OCI-LY7 (cell line): ENCODE data around the gene CCDC192. TPM values are rescaled to one million over a fixed set of nuclear protein-coding genes. Genes with fewer than 3 reads are reported as not detected.

Source experiments
- BruUV-seq: library from RNA; stranded (reverse); fragments of 400-500 nt; replicated peaks from 2 replicates; lab custom pipeline; 2021; lab: Mats Ljungman, UMichigan
- CTCF ChIA-PET: fragments of 300-600 bp; sonication (Branson Sonifier 250); formaldehyde crosslinking; loops from one replicate; lab custom pipeline; 2022; ENCODE audit warnings: antibody characterized with exemption; ENCODE audit not compliant: unreplicated experiment; lab: Charles Lee
- POLR2A ChIA-PET: fragments of 300-600 bp; sonication (Branson Sonifier 250); formaldehyde crosslinking; loops from one replicate; lab custom pipeline; 2022; ENCODE audit warnings: antibody characterized with exemption; lab: Charles Lee
- DNase-seq: peaks from one replicate; pipeline ENCODE4 v3.0.0-alpha.2; 2015; ENCODE audit warnings: low spot score
- H2AFZ ChIP-seq: fragments of 200-600 bp; sonication (generic), shearing (Covaris generic); 2 replicates; pipeline ENCODE4 v1.6.1; 2014; ENCODE audit warnings: mild to moderate bottlenecking, antibody characterized with exemption, low read length, moderate library complexity
- H3K27ac ChIP-seq: fragments of 200-600 bp; sonication (generic); 2 replicates; pipeline ENCODE4 v1.5.1; 2014; ENCODE audit warnings: mixed run types, low read depth, mild to moderate bottlenecking, moderate library complexity, low read length, inconsistent platforms; ENCODE audit not compliant: poor library complexity, severe bottlenecking
- H3K36me3 ChIP-seq: fragments of 200-600 bp; sonication (generic); 2 replicates; pipeline ENCODE4 v1.6.1; 2014; ENCODE audit warnings: mild to moderate bottlenecking, antibody characterized with exemption, low read length, moderate library complexity, mixed read lengths; ENCODE audit not compliant: insufficient read depth
- H3K4me1 ChIP-seq: fragments of 200-600 bp; sonication (generic); 2 replicates; pipeline ENCODE4 v1.5.1; 2014; ENCODE audit warnings: mild to moderate bottlenecking, low read length; ENCODE audit not compliant: insufficient read depth, poor library complexity, severe bottlenecking
- H3K4me2 ChIP-seq: fragments of 200-600 bp; sonication (generic); 2 replicates; pipeline ENCODE4 v1.6.1; 2014; ENCODE audit warnings: mild to moderate bottlenecking, low read length
- H3K4me3 ChIP-seq: fragments of 200-600 bp; sonication (generic); 2 replicates; pipeline ENCODE4 v1.5.1; 2014; ENCODE audit warnings: mild to moderate bottlenecking, low read depth, low read length; ENCODE audit not compliant: poor library complexity, severe bottlenecking
- H3K79me2 ChIP-seq: fragments of 200-600 bp; sonication (generic); 2 replicates; pipeline ENCODE4 v1.6.1; 2016; ENCODE audit warnings: low read depth, mild to moderate bottlenecking, low read length, moderate library complexity, mixed read lengths; ENCODE audit not compliant: insufficient read depth
- H3K9me2 ChIP-seq: fragments of 200-600 bp; sonication (generic); 2 replicates; pipeline ENCODE4 v1.6.1; 2016; ENCODE audit warnings: mild to moderate bottlenecking, low read length, mixed read lengths; ENCODE audit not compliant: insufficient read depth
- H3K9me3 ChIP-seq: fragments of 200-600 bp; sonication (generic); 2 replicates; pipeline ENCODE4 v1.6.1; 2014; ENCODE audit warnings: mild to moderate bottlenecking, mixed run types, low read length, mixed read lengths
- H4K20me1 ChIP-seq: fragments of 200-600 bp; sonication (generic); 2 replicates; pipeline ENCODE4 v1.6.1; 2014; ENCODE audit warnings: mild to moderate bottlenecking, antibody characterized with exemption, low read length, moderate library complexity, mixed read lengths; ENCODE audit not compliant: insufficient read depth
- EZH2phosphoT487 ChIP-seq: fragments of 200-600 bp; sonication (generic); IDR thresholded peaks from 2 replicates; pipeline ENCODE4 v1.6.1; 2018; ENCODE audit warnings: low read depth, borderline replicate concordance, mild to moderate bottlenecking, mixed run types, antibody characterized with exemption, low read length, moderate library complexity, mixed read lengths
- intact Hi-C: fragments of 100-400 bp; cut with micrococcal nuclease; formaldehyde crosslinking; loops from one replicate; pipeline ENCODE4 v1.10.0; 2022; ENCODE audit not compliant: unreplicated experiment
- total RNA-seq, 2 experiments: library from RNA; depleted of rRNA in 1 of 2; stranded (reverse); fragments of >200 nt in 1 of 2; shearing (Covaris generic) in 1 of 2; gene quantifications; 2 replicates each; pipeline ENCODE4 v1.2.3, GENCODE V29; 2014 to 2022
- TF ChIP-seq, protein P1 (sequence below): fragments of 200-600 bp; sonication (generic); conservative IDR thresholded peaks from 2 replicates; pipeline ENCODE4 v1.5.1; 2014; ENCODE audit warnings: mild to moderate bottlenecking, antibody characterized with exemption, low read length, moderate library complexity, mixed read lengths

The CCDC192 gene
- total RNA-seq, 2 experiments from 2014 or later = not detected

DNA sequence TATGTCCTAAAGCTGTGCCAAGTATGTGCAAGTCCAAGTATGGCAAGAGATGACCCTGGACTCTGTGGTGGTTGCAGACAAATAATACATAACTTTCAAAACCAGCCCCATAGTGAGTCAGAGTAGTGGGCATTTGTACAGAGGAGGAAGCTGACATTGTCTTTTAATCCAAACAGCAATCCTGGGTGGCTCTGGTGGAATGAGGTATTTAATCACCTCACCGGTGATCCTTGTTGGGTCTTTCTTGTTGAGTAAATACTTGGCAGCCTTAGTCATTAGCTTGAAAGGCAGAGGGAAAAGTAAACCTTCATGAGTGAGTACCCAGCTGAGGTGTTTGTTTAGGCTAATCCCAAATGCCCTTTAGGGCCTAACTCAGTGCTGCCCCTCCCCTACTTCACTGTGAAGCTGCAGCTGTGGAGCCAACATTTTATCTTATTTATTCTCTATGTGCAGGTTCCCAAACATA is 231.6 kb downstream of the CCDC192 start:
- no peak overlapping the region for H3K4me3 ChIP-seq
- H3K9me3 ChIP-seq = no peaks in the 10 kb centered on the region
- POLR2A ChIA-PET = interaction anchor here (1.6 kb wide), 1 partner anchor 10 kb away, joined by 5 read pairs; no protein-coding TSS in a partner anchor
- no peaks in the 10 kb centered on the region for H3K36me3 ChIP-seq
- H3K4me1 ChIP-seq = no peaks in the 10 kb centered on the region
- no TSS peak for BruUV-seq
- no peak for DNase-seq
- intact Hi-C loops = no loop called here
- H4K20me1 ChIP-seq = no peaks in the 10 kb centered on the region
- no peak overlapping the region for H3K4me2 ChIP-seq
- no peak overlapping the region for H2AFZ ChIP-seq
- H3K79me2 ChIP-seq = no peaks in the 10 kb centered on the region
- H3K9me2 ChIP-seq = no peaks in the 10 kb centered on the region
- CTCF ChIA-PET = no interaction called here
- no peak overlapping the region for H3K27ac ChIP-seq
- TF ChIP-seq EZH2phosphoT487 = no peak
- TF ChIP-seq, protein P1, sequence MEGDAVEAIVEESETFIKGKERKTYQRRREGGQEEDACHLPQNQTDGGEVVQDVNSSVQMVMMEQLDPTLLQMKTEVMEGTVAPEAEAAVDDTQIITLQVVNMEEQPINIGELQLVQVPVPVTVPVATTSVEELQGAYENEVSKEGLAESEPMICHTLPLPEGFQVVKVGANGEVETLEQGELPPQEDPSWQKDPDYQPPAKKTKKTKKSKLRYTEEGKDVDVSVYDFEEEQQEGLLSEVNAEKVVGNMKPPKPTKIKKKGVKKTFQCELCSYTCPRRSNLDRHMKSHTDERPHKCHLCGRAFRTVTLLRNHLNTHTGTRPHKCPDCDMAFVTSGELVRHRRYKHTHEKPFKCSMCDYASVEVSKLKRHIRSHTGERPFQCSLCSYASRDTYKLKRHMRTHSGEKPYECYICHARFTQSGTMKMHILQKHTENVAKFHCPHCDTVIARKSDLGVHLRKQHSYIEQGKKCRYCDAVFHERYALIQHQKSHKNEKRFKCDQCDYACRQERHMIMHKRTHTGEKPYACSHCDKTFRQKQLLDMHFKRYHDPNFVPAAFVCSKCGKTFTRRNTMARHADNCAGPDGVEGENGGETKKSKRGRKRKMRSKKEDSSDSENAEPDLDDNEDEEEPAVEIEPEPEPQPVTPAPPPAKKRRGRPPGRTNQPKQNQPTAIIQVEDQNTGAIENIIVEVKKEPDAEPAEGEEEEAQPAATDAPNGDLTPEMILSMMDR = no peak

DNA sequence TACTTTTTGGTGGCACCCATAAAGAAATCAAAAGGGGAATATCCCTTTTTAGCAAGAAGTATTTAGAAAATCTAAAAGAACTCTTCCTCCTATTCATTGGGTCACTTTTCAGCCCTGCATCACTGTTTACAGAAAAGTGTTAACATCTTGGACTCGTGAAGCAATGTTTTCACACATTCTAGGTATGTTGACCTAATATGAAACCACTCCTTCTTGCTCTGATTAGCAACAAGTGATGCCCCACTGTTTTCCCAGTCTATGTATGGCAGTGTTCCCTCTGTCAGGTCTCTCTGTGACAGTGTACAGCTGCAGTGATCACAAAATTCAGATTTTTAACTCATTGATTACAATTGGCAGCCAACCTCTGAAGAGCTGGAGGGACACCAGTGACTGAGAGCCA is 232.2 kb downstream of the CCDC192 start:
- H3K36me3 ChIP-seq = no peaks in the 10 kb centered on the region
- no peak for DNase-seq
- H3K4me1 ChIP-seq = no peaks in the 10 kb centered on the region
- no peaks in the 10 kb centered on the region for H4K20me1 ChIP-seq
- no TSS peak for BruUV-seq
- ChIA-PET POLR2A (no interaction called here), CTCF (no interaction called here)
- no peak overlapping the region for H3K4me2 ChIP-seq
- no peak overlapping the region for H3K4me3 ChIP-seq
- H3K9me2 ChIP-seq = no peaks in the 10 kb centered on the region
- no peak overlapping the region for H3K27ac ChIP-seq
- no peaks in the 10 kb centered on the region for H3K79me2 ChIP-seq
- no peak overlapping the region for H2AFZ ChIP-seq
- TF ChIP-seq, protein P1 = no peak
- no peak for TF ChIP-seq EZH2phosphoT487
- intact Hi-C loops = no loop called here
- H3K9me3 ChIP-seq = no peaks in the 10 kb centered on the region

DNA sequence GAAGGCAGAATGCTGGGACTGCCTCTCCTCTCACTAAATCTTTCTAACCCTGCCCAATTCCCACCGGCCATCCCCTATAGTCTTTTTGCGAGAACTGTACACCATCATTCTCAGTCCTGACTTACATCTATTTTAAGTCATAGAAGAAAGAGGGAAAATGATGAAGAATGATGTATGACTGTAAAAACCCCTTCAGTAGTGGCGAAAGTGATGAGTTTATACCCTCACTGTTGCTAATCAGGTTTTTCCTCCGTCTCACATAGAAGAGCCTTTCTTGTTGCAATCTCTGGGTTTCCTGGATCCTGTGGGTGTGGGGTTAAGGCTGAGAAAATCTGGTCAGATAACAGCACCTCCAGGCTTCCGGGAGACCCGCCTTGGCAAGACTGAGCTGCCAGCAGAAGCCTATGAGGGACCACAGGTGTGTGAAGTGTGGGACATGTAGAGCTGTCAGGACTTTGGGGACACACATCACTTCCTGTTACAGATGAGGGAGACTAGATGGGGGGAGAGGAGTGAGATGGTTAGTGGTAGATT is 233.3 kb downstream of the CCDC192 start:
- H3K27ac ChIP-seq = no peak overlapping the region
- no peaks in the 10 kb centered on the region for H3K4me1 ChIP-seq
- BruUV-seq = no TSS peak
- H3K9me3 ChIP-seq = no peaks in the 10 kb centered on the region
- intact Hi-C loops = no loop called here
- H3K36me3 ChIP-seq = no peaks in the 10 kb centered on the region
- H2AFZ ChIP-seq = no peak overlapping the region
- POLR2A ChIA-PET = interaction anchor here (1.1 kb wide), 1 partner anchor 11 kb away, joined by 4 read pairs; no protein-coding TSS in a partner anchor
- no peak overlapping the region for H3K4me3 ChIP-seq
- DNase-seq = no peak
- H4K20me1 ChIP-seq = no peaks in the 10 kb centered on the region
- CTCF ChIA-PET = no interaction called here
- no peaks in the 10 kb centered on the region for H3K9me2 ChIP-seq
- TF ChIP-seq, protein P1 = no peak
- no peak for TF ChIP-seq EZH2phosphoT487
- H3K4me2 ChIP-seq = no peak overlapping the region
- no peaks in the 10 kb centered on the region for H3K79me2 ChIP-seq
